GM19099 (cell line): ENCODE measurements around the gene NHLRC4.
A peak's percentile ranks its signal among the peaks of the same experiment; 100 is the strongest.

Experiments used
- POLR2A ChIP-seq: IDR thresholded peaks from 3 replicates; pipeline ENCODE4 v1.6.1; 2011; ENCODE audit warnings: low read depth; ENCODE audit not compliant: insufficient read length; ENCODE audit errors: extremely low read depth

NHLRC4 gene

GRCh38 chr16:526181-527014 is 40.4 kb upstream of the NHLRC4 start:
- TF ChIP-seq POLR2A = no peak

GRCh38 chr16:527015-527903 is 39.5 kb upstream of the NHLRC4 start, which contains the start of gene CAPN15:
TSS of gene CAPN15 (plus strand) at chr16:527712. CDS start at chr16:546839, 19,127 bp downstream.
- TF ChIP-seq POLR2A = peak; percentile 63

- TF ChIP-seq POLR2A = peak; percentile 40
These were observed 38.4 kb upstream of the NHLRC4 start for GRCh38 chr16:528111-529011.

GRCh38 chr16:529012-529575 is 37.7 kb upstream of the NHLRC4 start:
- no peak for TF ChIP-seq POLR2A

- TF ChIP-seq POLR2A = no peak
These were observed 36.5 kb upstream of the NHLRC4 start for GRCh38 chr16:530111-530817.

GRCh38 chr16:531494-532125 is 35.2 kb upstream of the NHLRC4 start:
- TF ChIP-seq POLR2A = no peak

- no peak for TF ChIP-seq POLR2A
These were observed 33.2 kb upstream of the NHLRC4 start for GRCh38 chr16:533391-534123.

GRCh38 chr16:534135-534534 is 32.7 kb upstream of the NHLRC4 start:
- TF ChIP-seq POLR2A = no peak

GRCh38 chr16:534856-535445 is 31.9 kb upstream of the NHLRC4 start:
- TF ChIP-seq POLR2A = no peak

- no peak for TF ChIP-seq POLR2A
These were observed 31.1 kb upstream of the NHLRC4 start for GRCh38 chr16:535446-536405.

- TF ChIP-seq POLR2A = no peak
These were observed 30.1 kb upstream of the NHLRC4 start for GRCh38 chr16:536746-537145.
